NCI-H2107 (cell line): ENCODE results near the gene PPP2R5A.
"Not testable (repeated sequence)": the region's sequence is repeated elsewhere in the genome, so short reads cannot be mapped to it uniquely, and the experiment has no call there.

Source experiments
- DNase-seq: peaks from one replicate; lab custom pipeline; 2025; lab: John Stamatoyannopoulos, UW

Gene PPP2R5A

GRCh38 chr1:212297338-212297737, 12.1 kb downstream of the PPP2R5A start:
- DNase-seq, result no peak

- DNase-seq, result no peak
Measured at GRCh38 chr1:212301580-212301979, 16.4 kb downstream of the PPP2R5A start.

- DNase-seq, result no peak
Measured at GRCh38 chr1:212302745-212303383, 17.7 kb downstream of the PPP2R5A start.

GRCh38 chr1:212305342-212305741, 20.1 kb downstream of the PPP2R5A start:
- no peak for DNase-seq

- DNase-seq, result not testable (repeated sequence)
Measured at GRCh38 chr1:212305984-212306452, 20.8 kb downstream of the PPP2R5A start.

- DNase-seq, result no peak
Measured at GRCh38 chr1:212309967-212310366, 24.8 kb downstream of the PPP2R5A start.

GRCh38 chr1:212310383-212310782, 25.2 kb downstream of the PPP2R5A start:
- DNase-seq, result no peak

- DNase-seq, result no peak
Measured at GRCh38 chr1:212311836-212312497, 26.8 kb downstream of the PPP2R5A start.

- no peak for DNase-seq
Measured at GRCh38 chr1:212313616-212314015, 28.4 kb downstream of the PPP2R5A start.

GRCh38 chr1:212315184-212315583, 30.0 kb downstream of the PPP2R5A start:
- no peak for DNase-seq

- DNase-seq, result no peak
Measured at GRCh38 chr1:212315907-212316306, 30.7 kb downstream of the PPP2R5A start.

GRCh38 chr1:212317916-212318315, 32.7 kb downstream of the PPP2R5A start:
- DNase-seq, result no peak

- DNase-seq, result not testable (repeated sequence)
Measured at GRCh38 chr1:212321031-212321430, 35.8 kb downstream of the PPP2R5A start.

- DNase-seq, result no peak
Measured at GRCh38 chr1:212323066-212323465, 37.9 kb downstream of the PPP2R5A start.

- DNase-seq, result no peak
Measured at GRCh38 chr1:212326541-212326940, 41.3 kb downstream of the PPP2R5A start.

- DNase-seq, result no peak
Measured at GRCh38 chr1:212328248-212328647, 43.0 kb downstream of the PPP2R5A start.

GRCh38 chr1:212329105-212329504, 43.9 kb downstream of the PPP2R5A start:
- no peak for DNase-seq

- DNase-seq, result no peak
Measured at GRCh38 chr1:212341090-212341489, 55.9 kb downstream of the PPP2R5A start.

- no peak for DNase-seq
Measured at GRCh38 chr1:212344905-212345304, 59.7 kb downstream of the PPP2R5A start.

- no peak for DNase-seq
Measured at GRCh38 chr1:212346601-212347000, 61.4 kb downstream of the PPP2R5A start.

GRCh38 chr1:212351588-212352362, 66.6 kb downstream of the PPP2R5A start:
- no peak for DNase-seq

- no peak for DNase-seq
Measured at GRCh38 chr1:212353181-212353580, 68.0 kb downstream of the PPP2R5A start.

- no peak for DNase-seq
Measured at GRCh38 chr1:212354464-212354863, 69.3 kb downstream of the PPP2R5A start.
